Activated CD8-positive, alpha-beta T cell treated with anti-CD3 and anti-CD28 coated beads for 36 hours (primary cell): Measurements from ENCODE around the gene PON2. TPM values are rescaled to one million over a fixed set of nuclear protein-coding genes. Genes with fewer than 3 reads are reported as not detected.

Source experiments
- ATAC-seq: fragments of 200-7000 bp; cut with Tn5 transposase; one replicate; pipeline ENCODE4 v1.10.0; 2021; ENCODE audit warnings: mild to moderate bottlenecking, moderate library complexity
- CTCF ChIA-PET: fragments of 350-600 bp; sonication (Branson Sonifier 250); formaldehyde crosslinking; loops from one replicate; lab custom pipeline; 2021; ENCODE audit warnings: antibody characterized with exemption; lab: Charles Lee
- POLR2A ChIA-PET: fragments of 350-600 bp; sonication (Branson Sonifier 250); formaldehyde crosslinking; loops from one replicate; lab custom pipeline; 2021; ENCODE audit warnings: antibody characterized with exemption; lab: Charles Lee
- DNase-seq: peaks from one replicate; pipeline ENCODE4 v3.0.0-alpha.2; 2020
- H3K27ac Mint-ChIP-seq: one replicate; pipeline ENCODE4 v1.8.0; 2021; ENCODE audit warnings: mild to moderate bottlenecking, mixed read lengths
- H3K27me3 Mint-ChIP-seq: one replicate; pipeline ENCODE4 v1.8.0; 2021; ENCODE audit warnings: mixed read lengths
- H3K36me3 Mint-ChIP-seq: one replicate; pipeline ENCODE4 v1.8.0; 2021; ENCODE audit warnings: low read depth, mixed read lengths
- H3K4me1 Mint-ChIP-seq: one replicate; pipeline ENCODE4 v1.8.0; 2021; ENCODE audit warnings: low read depth, mixed read lengths
- H3K4me3 Mint-ChIP-seq: one replicate; pipeline ENCODE4 v1.8.0; 2021; ENCODE audit warnings: mild to moderate bottlenecking, moderate library complexity, mixed read lengths
- H3K9me3 Mint-ChIP-seq: one replicate; pipeline ENCODE4 v1.8.0; 2021; ENCODE audit warnings: mixed read lengths
- CTCF ChIP-seq: fragments of 200-600 bp; IDR thresholded peaks from one replicate; pipeline ENCODE4 v1.8.0; 2022; ENCODE audit warnings: antibody characterized with exemption, mild to moderate bottlenecking
- intact Hi-C: fragments of 100-400 bp; cut with micrococcal nuclease; formaldehyde crosslinking; loops from one replicate; pipeline ENCODE4 v1.10.0; 2022
- total RNA-seq, 2 experiments: library from RNA; stranded (reverse); gene quantifications; one replicate each; pipeline ENCODE4 v1.2.3, GENCODE V29; 2021

Gene PON2
- total RNA-seq, 2 experiments from 2014 or later: 3.5 to 3.7 TPM

- no peaks in the 10 kb centered on the region for H3K36me3 Mint-ChIP-seq
- POLR2A ChIA-PET: interaction anchor here (1.1 kb wide), 1 partner anchor 21 kb away, joined by 3 read pairs; no protein-coding TSS in a partner anchor
- H3K4me3 Mint-ChIP-seq: no peak overlapping the region
- no peak overlapping the region for H3K27ac Mint-ChIP-seq
- no peaks in the 10 kb centered on the region for H3K4me1 Mint-ChIP-seq
- H3K27me3 Mint-ChIP-seq: no peaks in the 10 kb centered on the region
- TF ChIP-seq CTCF: no peak
- DNase-seq (no peak), ATAC-seq (no peak)
- intact Hi-C loops: no loop called here
- CTCF ChIA-PET: no interaction called here
- H3K9me3 Mint-ChIP-seq: no peaks in the 10 kb centered on the region
These were observed 6.8 kb downstream of the PON2 start for GRCh38 chr7:95427914-95428516.

DNA sequence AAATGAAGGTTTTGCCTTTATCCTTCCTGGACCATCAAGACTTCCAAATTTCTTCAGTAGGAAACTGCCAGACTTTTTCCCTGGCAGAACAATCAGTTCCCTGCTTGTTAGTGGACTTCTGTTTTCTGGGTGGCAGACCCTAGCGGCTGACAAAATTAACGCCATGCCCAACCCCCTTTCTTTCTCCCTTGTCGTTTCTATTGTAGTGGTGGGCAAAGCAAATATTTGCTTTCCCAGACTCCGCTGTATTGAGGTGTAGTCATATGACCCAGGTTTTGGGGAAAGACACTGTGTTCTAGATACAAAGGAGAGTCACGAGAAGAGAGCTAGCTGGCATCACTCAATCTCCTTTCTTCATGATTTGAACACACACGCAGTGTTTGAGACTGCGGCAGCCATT is 7.7 kb downstream of the PON2 start:
- intact Hi-C loops: no loop called here
- Mint-ChIP-seq H3K27ac (no peak overlapping the region), H3K36me3 (no peaks in the 10 kb centered on the region), H3K9me3 (no peaks in the 10 kb centered on the region), H3K27me3 (no peaks in the 10 kb centered on the region), H3K4me3 (no peak overlapping the region), H3K4me1 (no peaks in the 10 kb centered on the region)
- ATAC-seq (no peak), DNase-seq (no peak)
- CTCF ChIA-PET: no interaction called here
- POLR2A ChIA-PET: no interaction called here
- no peak for TF ChIP-seq CTCF

DNA sequence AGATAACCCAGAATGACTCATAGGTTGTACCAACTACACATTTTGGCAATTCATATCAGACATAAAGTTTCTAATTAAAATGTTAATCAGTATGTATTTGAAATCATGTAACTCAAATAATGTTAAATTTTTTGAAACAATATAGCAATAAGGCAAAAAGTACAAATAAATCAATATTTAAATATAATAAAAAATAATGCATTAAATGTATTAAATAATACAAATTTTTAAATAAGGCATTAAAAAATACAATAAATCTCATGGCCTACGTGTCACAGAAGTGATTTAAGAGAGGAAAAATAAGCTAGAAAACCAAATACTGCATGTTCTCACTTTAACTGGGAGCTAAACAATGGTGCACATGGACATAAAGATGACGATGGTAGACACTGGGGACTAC is 9.1 kb downstream of the PON2 start:
- TF ChIP-seq CTCF: no peak
- H3K36me3 Mint-ChIP-seq: no peaks in the 10 kb centered on the region
- H3K27me3 Mint-ChIP-seq: no peaks in the 10 kb centered on the region
- DNase-seq: no peak
- H3K9me3 Mint-ChIP-seq: no peaks in the 10 kb centered on the region
- CTCF ChIA-PET: no interaction called here
- no peak overlapping the region for H3K4me3 Mint-ChIP-seq
- no peaks in the 10 kb centered on the region for H3K4me1 Mint-ChIP-seq
- H3K27ac Mint-ChIP-seq: no peak overlapping the region
- POLR2A ChIA-PET: interaction anchor here (1.0 kb wide), 1 partner anchor 10 kb away, joined by 3 read pairs; no protein-coding TSS in a partner anchor
- intact Hi-C loops: no loop called here
- no peak for ATAC-seq

DNA sequence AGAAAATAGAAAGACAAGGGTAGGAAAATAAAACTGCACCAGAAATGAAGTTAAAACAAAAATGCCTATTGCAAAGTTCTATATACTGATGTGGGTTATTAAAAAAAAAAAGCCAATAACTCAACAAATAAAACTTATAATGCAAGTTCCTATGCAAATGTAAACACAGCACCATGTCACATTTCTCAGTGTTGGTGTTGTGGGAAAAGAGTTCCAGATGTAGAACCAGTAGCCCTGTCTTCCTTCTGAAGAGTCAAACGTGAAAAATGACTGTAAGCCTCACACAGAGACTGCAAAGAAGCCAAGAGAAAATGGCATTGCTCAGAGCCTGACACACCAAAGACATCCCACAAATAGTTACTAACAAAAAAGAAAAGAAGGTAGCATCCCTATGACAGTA is 10.1 kb downstream of the PON2 start:
- H3K27me3 Mint-ChIP-seq: no peaks in the 10 kb centered on the region
- no peak for TF ChIP-seq CTCF
- CTCF ChIA-PET: no interaction called here
- H3K36me3 Mint-ChIP-seq: no peaks in the 10 kb centered on the region
- H3K9me3 Mint-ChIP-seq: no peaks in the 10 kb centered on the region
- no peaks in the 10 kb centered on the region for H3K4me1 Mint-ChIP-seq
- ATAC-seq (no peak), DNase-seq (no peak)
- POLR2A ChIA-PET: interaction anchor here (1.0 kb wide), 1 partner anchor 9 kb away, joined by 3 read pairs; no protein-coding TSS in a partner anchor
- intact Hi-C loops: no loop called here
- H3K4me3 Mint-ChIP-seq: no peak overlapping the region
- H3K27ac Mint-ChIP-seq: no peak overlapping the region

DNA sequence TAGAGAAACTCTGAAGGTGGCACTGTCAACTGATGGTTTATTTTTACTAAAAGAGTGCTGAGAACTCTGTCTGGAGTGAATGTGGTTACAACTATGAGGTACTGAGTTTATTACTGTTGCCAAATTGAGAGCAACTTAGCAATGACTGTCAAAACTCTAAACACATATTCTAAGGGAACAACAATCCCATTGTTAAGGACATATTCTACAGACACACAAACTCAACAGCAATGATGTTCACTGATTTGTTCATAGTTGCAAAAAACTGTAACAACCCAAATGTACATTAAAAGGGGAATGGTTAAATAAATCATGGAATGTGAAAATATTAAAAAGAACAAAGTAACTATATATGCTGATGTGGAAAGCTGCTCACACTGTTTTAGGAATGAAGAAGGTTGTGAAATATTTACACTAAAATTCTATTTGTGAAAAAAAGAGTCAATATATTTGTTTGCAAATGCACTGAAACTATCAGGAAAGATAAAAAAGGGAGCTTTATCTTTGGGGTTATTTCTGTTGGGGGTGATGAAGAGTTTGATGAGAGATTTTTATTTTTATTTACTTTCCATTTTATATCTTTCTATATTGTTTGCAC is 12.9 kb downstream of the PON2 start:
- H3K4me3 Mint-ChIP-seq: no peak overlapping the region
- no peak overlapping the region for H3K27ac Mint-ChIP-seq
- DNase-seq (no peak), ATAC-seq (no peak)
- H3K27me3 Mint-ChIP-seq: no peaks in the 10 kb centered on the region
- H3K9me3 Mint-ChIP-seq: no peaks in the 10 kb centered on the region
- ChIA-PET CTCF (no interaction called here), POLR2A (no interaction called here)
- no peaks in the 10 kb centered on the region for H3K4me1 Mint-ChIP-seq
- TF ChIP-seq CTCF: no peak
- intact Hi-C loops: no loop called here
- H3K36me3 Mint-ChIP-seq: no peaks in the 10 kb centered on the region
